ENCODE measurements around the gene NKAIN2.

DNA sequence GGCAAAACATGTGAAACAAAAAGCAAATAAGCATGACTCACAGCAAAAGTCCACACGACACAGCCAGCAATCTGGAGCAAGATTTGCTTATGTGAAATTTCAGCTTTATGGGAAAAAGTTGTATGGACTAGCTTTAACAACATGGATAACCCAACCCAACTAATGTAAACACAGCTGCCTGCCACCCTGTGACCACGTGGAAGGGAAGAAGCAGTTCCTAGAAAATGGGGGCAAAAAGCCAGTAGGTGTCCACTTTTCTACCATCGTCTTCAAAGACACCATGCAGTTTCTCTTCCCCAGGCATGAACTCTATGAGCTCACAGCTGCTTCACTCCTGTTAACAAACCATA lies 733.2 kb downstream of the NKAIN2 start:
- TF ChIP-seq, protein P1, sequence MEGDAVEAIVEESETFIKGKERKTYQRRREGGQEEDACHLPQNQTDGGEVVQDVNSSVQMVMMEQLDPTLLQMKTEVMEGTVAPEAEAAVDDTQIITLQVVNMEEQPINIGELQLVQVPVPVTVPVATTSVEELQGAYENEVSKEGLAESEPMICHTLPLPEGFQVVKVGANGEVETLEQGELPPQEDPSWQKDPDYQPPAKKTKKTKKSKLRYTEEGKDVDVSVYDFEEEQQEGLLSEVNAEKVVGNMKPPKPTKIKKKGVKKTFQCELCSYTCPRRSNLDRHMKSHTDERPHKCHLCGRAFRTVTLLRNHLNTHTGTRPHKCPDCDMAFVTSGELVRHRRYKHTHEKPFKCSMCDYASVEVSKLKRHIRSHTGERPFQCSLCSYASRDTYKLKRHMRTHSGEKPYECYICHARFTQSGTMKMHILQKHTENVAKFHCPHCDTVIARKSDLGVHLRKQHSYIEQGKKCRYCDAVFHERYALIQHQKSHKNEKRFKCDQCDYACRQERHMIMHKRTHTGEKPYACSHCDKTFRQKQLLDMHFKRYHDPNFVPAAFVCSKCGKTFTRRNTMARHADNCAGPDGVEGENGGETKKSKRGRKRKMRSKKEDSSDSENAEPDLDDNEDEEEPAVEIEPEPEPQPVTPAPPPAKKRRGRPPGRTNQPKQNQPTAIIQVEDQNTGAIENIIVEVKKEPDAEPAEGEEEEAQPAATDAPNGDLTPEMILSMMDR (conservative IDR thresholded peaks at IDR 0.05 in 1 of 2, IDR thresholded peaks at IDR 0.05 in 1 of 2; ENCODE audit: extremely low read depth in 1 of 2, insufficient read depth in 1 of 2, low read depth in 1 of 2, low read length in 2 of 2): no peak
- no peak for TF ChIP-seq EZH2 (IDR thresholded peaks at IDR 0.05; ENCODE audit: borderline replicate concordance, low read length)

All from mammary epithelial cell (primary cell).